ENCODE measurements around the gene RHBDL2. TPM values are rescaled to one million over a fixed set of nuclear protein-coding genes. Genes with fewer than 3 reads are reported as not detected.
A peak's percentile ranks its signal among the peaks of the same experiment; 100 is the strongest.

Gene RHBDL2
- total RNA-seq, 1 donor from 2014 or later = not detected

DNA sequence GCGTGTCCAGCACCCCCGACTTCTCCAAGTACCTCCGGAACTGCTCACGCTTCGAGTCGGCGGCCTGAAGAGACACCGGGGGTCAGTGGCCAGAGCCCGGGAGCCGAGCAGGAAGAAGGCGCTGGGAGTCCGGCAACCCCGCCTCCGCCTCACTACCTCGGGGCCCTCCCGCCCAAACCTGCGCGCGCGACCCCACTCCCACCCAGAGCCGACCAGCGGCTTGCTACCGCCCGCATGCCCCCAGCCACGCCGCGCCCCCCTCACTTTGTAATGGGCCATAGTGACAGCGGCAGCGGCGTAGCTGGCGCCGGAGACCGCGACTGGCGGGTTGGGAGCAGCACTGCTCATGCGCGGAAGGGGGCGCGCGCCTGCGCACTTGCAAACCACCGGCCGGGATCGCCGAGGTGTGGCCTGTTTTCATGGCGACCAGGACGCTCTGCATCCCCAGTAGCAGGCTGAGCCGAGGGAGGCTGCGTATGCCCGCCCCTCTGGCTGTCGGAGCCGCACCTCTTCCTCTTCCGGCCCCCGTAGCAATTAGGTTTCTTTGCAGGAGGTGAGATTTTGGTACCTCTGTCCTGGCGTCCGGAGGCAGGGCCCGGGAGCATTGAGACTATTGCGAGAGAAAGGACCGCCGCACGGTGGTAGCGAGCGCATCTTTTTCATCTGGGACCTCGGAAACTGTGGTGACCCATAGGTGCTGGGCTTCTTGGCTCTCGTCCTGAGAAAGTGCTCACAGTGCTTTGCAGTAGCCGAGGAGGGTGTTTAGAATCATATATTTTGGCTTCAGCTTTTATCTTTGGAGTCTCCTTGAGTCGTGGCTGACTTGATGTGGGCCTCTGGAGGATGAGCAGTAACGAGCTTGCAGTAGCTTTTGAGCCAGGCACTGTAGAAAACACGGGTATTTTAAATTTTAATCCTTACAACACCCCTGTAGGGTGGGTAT is 68.3 kb downstream of the RHBDL2 start, which contains the start of gene MYCBP:
Gene MYCBP (minus strand): TSS at position 322 of the 943 bp plus-strand sequence. CDS start 43 bp downstream, at position 279.
- peak; percentile 62 for FAIRE-seq
- H3K9ac ChIP-seq (ENCODE audit: low read length) = peak within 1 kb of the TSS; percentile 84
- Mint-ChIP-seq H3K27ac (ENCODE audit: unreplicated experiment) (peak within 1 kb of the TSS; percentile 89), H3K4me3 (ENCODE audit: unreplicated experiment) (peak within 1 kb of the TSS; percentile 94), H3K9me3 (ENCODE audit: unreplicated experiment) (no peaks in the 10 kb centered on the region), H3K36me3 (ENCODE audit: low read depth, unreplicated experiment) (peaks cover 2% of the 10 kb centered on the region), H3K4me1 (ENCODE audit: low read depth, unreplicated experiment) (peaks cover 6% of the 10 kb centered on the region), H3K27me3 (ENCODE audit: low read depth, unreplicated experiment) (no peaks in the 10 kb centered on the region)
- H3K9me3 ChIP-seq (ENCODE audit: insufficient read depth, low read depth, low read length) = no peaks in the 10 kb centered on the region
- no peaks in the 10 kb centered on the region for H3K27me3 ChIP-seq (ENCODE audit: insufficient read depth, low read length)
- H3K4me3 ChIP-seq (ENCODE audit: insufficient read depth, low read depth, low read length) = peak within 1 kb of the TSS; percentile 94
- H3K79me2 ChIP-seq (ENCODE audit: insufficient read depth, low read length) = peaks cover 36% of the 10 kb centered on the region
- TF ChIP-seq, protein P1, sequence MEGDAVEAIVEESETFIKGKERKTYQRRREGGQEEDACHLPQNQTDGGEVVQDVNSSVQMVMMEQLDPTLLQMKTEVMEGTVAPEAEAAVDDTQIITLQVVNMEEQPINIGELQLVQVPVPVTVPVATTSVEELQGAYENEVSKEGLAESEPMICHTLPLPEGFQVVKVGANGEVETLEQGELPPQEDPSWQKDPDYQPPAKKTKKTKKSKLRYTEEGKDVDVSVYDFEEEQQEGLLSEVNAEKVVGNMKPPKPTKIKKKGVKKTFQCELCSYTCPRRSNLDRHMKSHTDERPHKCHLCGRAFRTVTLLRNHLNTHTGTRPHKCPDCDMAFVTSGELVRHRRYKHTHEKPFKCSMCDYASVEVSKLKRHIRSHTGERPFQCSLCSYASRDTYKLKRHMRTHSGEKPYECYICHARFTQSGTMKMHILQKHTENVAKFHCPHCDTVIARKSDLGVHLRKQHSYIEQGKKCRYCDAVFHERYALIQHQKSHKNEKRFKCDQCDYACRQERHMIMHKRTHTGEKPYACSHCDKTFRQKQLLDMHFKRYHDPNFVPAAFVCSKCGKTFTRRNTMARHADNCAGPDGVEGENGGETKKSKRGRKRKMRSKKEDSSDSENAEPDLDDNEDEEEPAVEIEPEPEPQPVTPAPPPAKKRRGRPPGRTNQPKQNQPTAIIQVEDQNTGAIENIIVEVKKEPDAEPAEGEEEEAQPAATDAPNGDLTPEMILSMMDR (IDR thresholded peaks at IDR 0.05; ENCODE audit: insufficient read depth, low read depth, low read length) = no peak
- no peak for TF ChIP-seq EZH2 (IDR thresholded peaks at IDR 0.05; ENCODE audit: insufficient read depth, low read length)
- peak within 1 kb of the TSS; percentile 92 for H2AFZ ChIP-seq (ENCODE audit: low read depth, low read length)
- H3K4me2 ChIP-seq (ENCODE audit: low read length) = peak within 1 kb of the TSS; percentile 95
- DNase-seq (ENCODE audit: low read depth) = peak; percentile 85
- no peaks in the 10 kb centered on the region for H3K36me3 ChIP-seq (ENCODE audit: insufficient read depth, low read length)
- peaks cover 11% of the 10 kb centered on the region for H4K20me1 ChIP-seq (ENCODE audit: insufficient read depth, low read length)
- H3K4me1 ChIP-seq (ENCODE audit: insufficient read depth, low read length) = peaks cover 11% of the 10 kb centered on the region
- H3K27ac ChIP-seq (ENCODE audit: low read depth, low read length) = peak within 1 kb of the TSS; percentile 55

DNA sequence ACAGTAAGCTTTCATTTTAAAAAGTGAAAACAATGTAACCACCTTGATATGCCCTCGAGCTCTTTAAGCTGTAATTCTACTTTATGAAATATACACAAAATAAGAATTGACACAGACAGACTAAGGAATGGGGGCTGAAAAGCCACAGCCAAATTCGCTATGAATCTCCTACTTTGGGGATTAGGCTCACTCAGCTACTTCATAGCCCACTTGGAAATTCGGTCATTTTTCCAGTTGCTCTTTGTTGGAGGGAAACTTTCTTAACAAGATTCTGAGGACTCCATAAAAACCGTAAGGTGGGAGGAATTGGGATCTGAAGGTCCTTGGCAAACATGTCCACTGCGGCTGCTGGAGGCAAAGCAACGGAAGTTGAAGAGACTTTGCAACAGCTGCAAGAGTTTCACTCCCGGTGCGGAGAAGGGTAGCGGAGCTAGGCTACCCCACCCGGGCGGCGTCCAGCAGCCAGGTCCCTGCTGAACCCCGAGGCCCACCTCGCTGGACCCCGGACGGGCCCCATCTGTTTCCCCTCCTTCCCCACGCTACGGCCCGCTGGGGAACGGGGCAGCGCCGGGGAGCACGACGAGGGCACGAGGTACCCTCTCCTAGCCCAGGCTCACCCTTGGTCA is 69.1 kb downstream of the RHBDL2 start:
- Histone ChIP-seq H3K27me3 (ENCODE audit: insufficient read depth, low read length) (no peaks in the 10 kb centered on the region), H3K27ac (ENCODE audit: low read depth, low read length) (peak overlapping the region; percentile 45), H3K4me2 (ENCODE audit: low read length) (peak overlapping the region; percentile 95), H3K9ac (ENCODE audit: low read length) (peak overlapping the region; percentile 84), H4K20me1 (ENCODE audit: insufficient read depth, low read length) (peaks cover 17% of the 10 kb centered on the region), H3K36me3 (ENCODE audit: insufficient read depth, low read length) (no peaks in the 10 kb centered on the region), H3K9me3 (ENCODE audit: insufficient read depth, low read depth, low read length) (no peaks in the 10 kb centered on the region), H3K4me1 (ENCODE audit: insufficient read depth, low read length) (peaks cover 11% of the 10 kb centered on the region), H3K4me3 (ENCODE audit: insufficient read depth, low read depth, low read length) (peak overlapping the region; percentile 94), H2AFZ (ENCODE audit: low read depth, low read length) (peak overlapping the region; percentile 84), H3K79me2 (ENCODE audit: insufficient read depth, low read length) (peaks cover 43% of the 10 kb centered on the region)
- Mint-ChIP-seq H3K27me3 (ENCODE audit: low read depth, unreplicated experiment) (no peaks in the 10 kb centered on the region), H3K4me3 (ENCODE audit: unreplicated experiment) (peak overlapping the region; percentile 94), H3K9me3 (ENCODE audit: unreplicated experiment) (no peaks in the 10 kb centered on the region), H3K4me1 (ENCODE audit: low read depth, unreplicated experiment) (peaks cover 6% of the 10 kb centered on the region), H3K27ac (ENCODE audit: unreplicated experiment) (peak overlapping the region; percentile 21), H3K36me3 (ENCODE audit: low read depth, unreplicated experiment) (peaks cover 2% of the 10 kb centered on the region)
- DNase-seq (ENCODE audit: low read depth) (peak; percentile 7), FAIRE-seq (no peak)
- no peak for TF ChIP-seq EZH2 (IDR thresholded peaks at IDR 0.05; ENCODE audit: insufficient read depth, low read length)
- TF ChIP-seq, protein P1 (IDR thresholded peaks at IDR 0.05; ENCODE audit: insufficient read depth, low read depth, low read length) = no peak

Measured in astrocyte (in vitro differentiated cells and primary cell).